H9 (cell line): ENCODE data around the gene MCRIP2. TPM values are rescaled to one million over a fixed set of nuclear protein-coding genes. Genes with fewer than 3 reads are reported as not detected.
A peak's percentile ranks its signal among the peaks of the same experiment; 100 is the strongest.

Source experiments
- DNase-seq: peaks from one replicate; pipeline ENCODE4 v3.0.0-alpha.2; 2017
- H2AFZ ChIP-seq: one replicate; pipeline ENCODE4 v1.6.1; 2013; ENCODE audit warnings: mild to moderate bottlenecking, low read length, control low read depth, moderate library complexity
- H2AK5ac ChIP-seq: 2 replicates; pipeline ENCODE4 v1.6.1; 2013; ENCODE audit warnings: low read length, control low read depth, mixed read lengths; ENCODE audit not compliant: insufficient read length
- H2BK120ac ChIP-seq: one replicate; pipeline ENCODE4 v1.6.1; 2013; ENCODE audit warnings: low read depth, mild to moderate bottlenecking, low read length, control low read depth, inconsistent platforms; ENCODE audit not compliant: poor library complexity, severe bottlenecking
- H2BK12ac ChIP-seq: 2 replicates; pipeline ENCODE4 v1.6.1; 2013; ENCODE audit warnings: low read length, control low read depth, mixed read lengths, low read depth; ENCODE audit not compliant: insufficient read length
- H2BK15ac ChIP-seq: 2 replicates; pipeline ENCODE4 v1.6.1; 2013; ENCODE audit warnings: low read depth, low read length, control low read depth
- H2BK20ac ChIP-seq: one replicate; pipeline ENCODE4 v1.6.1; 2013; ENCODE audit warnings: low read depth, mild to moderate bottlenecking, low read length, control low read depth, inconsistent platforms; ENCODE audit not compliant: poor library complexity, severe bottlenecking
- H2BK5ac ChIP-seq: 2 replicates; pipeline ENCODE4 v1.6.1; 2013; ENCODE audit warnings: low read length, control low read depth, mixed read lengths; ENCODE audit not compliant: insufficient read length
- H3K14ac ChIP-seq: 2 replicates; pipeline ENCODE4 v1.6.1; 2013; ENCODE audit warnings: low read length, control low read depth; ENCODE audit not compliant: insufficient read depth
- H3K18ac ChIP-seq: 2 replicates; pipeline ENCODE4 v1.6.1; 2013; ENCODE audit warnings: low read depth, mild to moderate bottlenecking, mixed read lengths, low read length, control low read depth; ENCODE audit not compliant: insufficient read length
- H3K23ac ChIP-seq: 2 replicates; pipeline ENCODE4 v1.6.1; 2013; ENCODE audit warnings: low read length, control low read depth, mixed read lengths, low read depth; ENCODE audit not compliant: insufficient read length
- H3K23me2 ChIP-seq: 2 replicates; pipeline ENCODE4 v1.6.1; 2013; ENCODE audit warnings: low read depth, mild to moderate bottlenecking, mixed read lengths, low read length, control low read depth; ENCODE audit not compliant: insufficient read length, poor library complexity, severe bottlenecking
- H3K27ac ChIP-seq: 2 replicates; pipeline ENCODE4 v1.5.1; 2013; ENCODE audit warnings: low read length, control low read depth, mixed read lengths, low read depth; ENCODE audit not compliant: insufficient read length
- H3K27me3 ChIP-seq: 2 replicates; pipeline ENCODE4 v1.6.1; 2013; ENCODE audit warnings: low read length, control low read depth, inconsistent platforms; ENCODE audit not compliant: insufficient read depth
- H3K4ac ChIP-seq: 2 replicates; pipeline ENCODE4 v1.6.1; 2013; ENCODE audit warnings: low read depth, mild to moderate bottlenecking, control low read depth, inconsistent platforms, low read length, moderate library complexity
- H3K4me1 ChIP-seq: 2 replicates; pipeline ENCODE4 v1.6.1; 2013; ENCODE audit warnings: low read length, control low read depth, inconsistent platforms; ENCODE audit not compliant: insufficient read depth
- H3K4me2 ChIP-seq: 2 replicates; pipeline ENCODE4 v1.6.1; 2013; ENCODE audit warnings: low read length, control low read depth, mixed read lengths; ENCODE audit not compliant: insufficient read length, insufficient read depth
- H3K56ac ChIP-seq: 2 replicates; pipeline ENCODE4 v1.6.1; 2013; ENCODE audit warnings: low read depth, mild to moderate bottlenecking, mixed read lengths, low read length, control low read depth; ENCODE audit not compliant: insufficient read length
- H3K79me1 ChIP-seq: 2 replicates; pipeline ENCODE4 v1.6.1; 2013; ENCODE audit warnings: low read depth, mild to moderate bottlenecking, moderate library complexity, low read length, control low read depth, inconsistent platforms; ENCODE audit not compliant: insufficient read depth, poor library complexity, severe bottlenecking
- H3K79me2 ChIP-seq: 2 replicates; pipeline ENCODE4 v1.6.1; 2013; ENCODE audit warnings: low read length, control low read depth, inconsistent platforms; ENCODE audit not compliant: insufficient read depth
- H3K9ac ChIP-seq: 2 replicates; pipeline ENCODE4 v1.6.1; 2013; ENCODE audit warnings: low read length, control low read depth, mixed read lengths; ENCODE audit not compliant: insufficient read length; ENCODE audit errors: extremely low read depth
- H3K9me3 ChIP-seq: one replicate; pipeline ENCODE4 v1.6.1; 2013; ENCODE audit warnings: low read depth, low read length, inconsistent platforms; ENCODE audit not compliant: control insufficient read depth
- H3T11ph ChIP-seq: one replicate; pipeline ENCODE4 v1.6.1; 2013; ENCODE audit warnings: mild to moderate bottlenecking, low read length, control low read depth, inconsistent platforms
- H4K20me1 ChIP-seq: one replicate; pipeline ENCODE4 v1.6.1; 2013; ENCODE audit not compliant: control insufficient read depth, insufficient read length, insufficient read depth
- H4K5ac ChIP-seq: 2 replicates; pipeline ENCODE4 v1.6.1; 2013; ENCODE audit warnings: low read depth, mild to moderate bottlenecking, mixed read lengths, low read length, control low read depth; ENCODE audit not compliant: insufficient read length
- H4K8ac ChIP-seq: replicated peaks from 2 replicates; pipeline ENCODE4 v1.6.1; 2013; ENCODE audit warnings: low read length, control low read depth, mixed read lengths, low read depth; ENCODE audit not compliant: insufficient read length
- H4K91ac ChIP-seq: 2 replicates; pipeline ENCODE4 v1.6.1; 2013; ENCODE audit warnings: low read depth, mild to moderate bottlenecking, moderate library complexity, mixed read lengths, low read length, control low read depth; ENCODE audit not compliant: insufficient read length
- H3K27ac Mint-ChIP-seq, 3 experiments: 2 replicates in 2 of 3; 3 replicates in 1 of 3; pipeline ENCODE4 v1.8.0; 2020 to 2021; ENCODE audit warnings: mixed read lengths in 3 of 3, mild to moderate bottlenecking in 1 of 3, moderate library complexity in 1 of 3
- H3K27me3 Mint-ChIP-seq: 2 replicates; pipeline ENCODE4 v1.8.0; 2021; ENCODE audit warnings: low read depth, mild to moderate bottlenecking, moderate library complexity, mixed read lengths
- H3K36me3 Mint-ChIP-seq, 3 experiments: 2 replicates in 2 of 3; 3 replicates in 1 of 3; pipeline ENCODE4 v1.8.0; 2020 to 2021; ENCODE audit warnings: low read depth in 3 of 3, mixed read lengths in 3 of 3; ENCODE audit not compliant: insufficient read depth in 1 of 3
- H3K4me1 Mint-ChIP-seq, 2 experiments: 2 replicates each; pipeline ENCODE4 v1.8.0; 2020; ENCODE audit warnings: mixed read lengths in 2 of 2
- H3K4me3 Mint-ChIP-seq, 2 experiments: 2 replicates in 1 of 2; 3 replicates in 1 of 2; pipeline ENCODE4 v1.8.0; 2020 to 2021; ENCODE audit warnings: mild to moderate bottlenecking in 2 of 2, mixed read lengths in 2 of 2, moderate library complexity in 1 of 2
- H3K9me3 Mint-ChIP-seq, 2 experiments: 2 replicates in 1 of 2; 3 replicates in 1 of 2; pipeline ENCODE4 v1.8.0; 2020; ENCODE audit warnings: mild to moderate bottlenecking in 2 of 2, mixed read lengths in 2 of 2, moderate library complexity in 1 of 2
- WGBS: extraction: QIAGEN DNeasy Blood & Tissue Kit; methylation state at CpG from one replicate; pipeline ENCODE4 v1.1.7; 2013; ENCODE audit warnings: missing lambda C conversion rate, low lambda C conversion rate, mixed read lengths; ENCODE audit not compliant: insufficient read length; ENCODE audit errors: extremely low coverage; 5-methylcytosine and 5-hydroxymethylcytosine counted together
- total RNA-seq: library from RNA; stranded (reverse); gene quantifications from 2 replicates; pipeline ENCODE4 v1.2.1, GENCODE V29; 2021
- TF ChIP-seq, protein P1 (sequence below): fragments of 200-600 bp; sonication (generic); conservative IDR thresholded peaks from 3 replicates; pipeline ENCODE4 v1.8.0; 2021; ENCODE audit warnings: antibody characterized with exemption, mild to moderate bottlenecking

Gene MCRIP2
- total RNA-seq, 1 experiment from 2014 or later, result 52.5 TPM

GRCh38 chr16:693364-693763, 51.7 kb downstream of the MCRIP2 start:
- no peak overlapping the region; the same call in 1 of the 2 replicates for H3K14ac ChIP-seq
- Mint-ChIP-seq H3K27me3 (peaks cover 71% of the 10 kb centered on the region), H3K4me1 (peaks cover 0 to 16% of the 10 kb centered on the region in 2 experiments; a peak in 3 of 4 replicates), H3K9me3 (no peaks in the 10 kb centered on the region; a peak in 1 of 5 replicates), H3K36me3 (no peaks in the 10 kb centered on the region), H3K4me3 (peak overlapping the region; percentile 43 to 72), H3K27ac (no peak overlapping the region; a peak in 1 of 7 replicates)
- H3K9me3 ChIP-seq, result no peaks in the 10 kb centered on the region
- WGBS, result no CpG with 5 or more reads among the region's 22 CpGs
- no peak overlapping the region for H2BK12ac ChIP-seq
- H3K4ac ChIP-seq, result no peak overlapping the region
- TF ChIP-seq, protein P1, sequence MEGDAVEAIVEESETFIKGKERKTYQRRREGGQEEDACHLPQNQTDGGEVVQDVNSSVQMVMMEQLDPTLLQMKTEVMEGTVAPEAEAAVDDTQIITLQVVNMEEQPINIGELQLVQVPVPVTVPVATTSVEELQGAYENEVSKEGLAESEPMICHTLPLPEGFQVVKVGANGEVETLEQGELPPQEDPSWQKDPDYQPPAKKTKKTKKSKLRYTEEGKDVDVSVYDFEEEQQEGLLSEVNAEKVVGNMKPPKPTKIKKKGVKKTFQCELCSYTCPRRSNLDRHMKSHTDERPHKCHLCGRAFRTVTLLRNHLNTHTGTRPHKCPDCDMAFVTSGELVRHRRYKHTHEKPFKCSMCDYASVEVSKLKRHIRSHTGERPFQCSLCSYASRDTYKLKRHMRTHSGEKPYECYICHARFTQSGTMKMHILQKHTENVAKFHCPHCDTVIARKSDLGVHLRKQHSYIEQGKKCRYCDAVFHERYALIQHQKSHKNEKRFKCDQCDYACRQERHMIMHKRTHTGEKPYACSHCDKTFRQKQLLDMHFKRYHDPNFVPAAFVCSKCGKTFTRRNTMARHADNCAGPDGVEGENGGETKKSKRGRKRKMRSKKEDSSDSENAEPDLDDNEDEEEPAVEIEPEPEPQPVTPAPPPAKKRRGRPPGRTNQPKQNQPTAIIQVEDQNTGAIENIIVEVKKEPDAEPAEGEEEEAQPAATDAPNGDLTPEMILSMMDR, result no peak
- H2BK120ac ChIP-seq, result no peak overlapping the region
- no peak overlapping the region for H4K5ac ChIP-seq
- H2BK15ac ChIP-seq, result no peak overlapping the region; the same call in 1 of the 2 replicates
- H3T11ph ChIP-seq, result no peak overlapping the region
- no peak overlapping the region for H2AK5ac ChIP-seq
- H3K23ac ChIP-seq, result no peak overlapping the region
- H3K79me2 ChIP-seq, result no peaks in the 10 kb centered on the region
- H3K79me1 ChIP-seq, result no peaks in the 10 kb centered on the region
- H3K27ac ChIP-seq, result no peak overlapping the region
- H3K56ac ChIP-seq, result no peak overlapping the region
- H4K91ac ChIP-seq, result no peak overlapping the region
- H2BK5ac ChIP-seq, result no peak overlapping the region
- H3K4me2 ChIP-seq, result peak overlapping the region; percentile 56
- peaks cover 27% of the 10 kb centered on the region for H3K23me2 ChIP-seq
- no peak overlapping the region for H3K18ac ChIP-seq
- no peak overlapping the region for H2AFZ ChIP-seq
- H3K27me3 ChIP-seq, result peaks cover 11% of the 10 kb centered on the region; the same call in 1 of the 2 replicates
- no peak overlapping the region for H4K8ac ChIP-seq
- H4K20me1 ChIP-seq, result no peaks in the 10 kb centered on the region
- H3K4me1 ChIP-seq, result no peaks in the 10 kb centered on the region
- no peak overlapping the region for H3K9ac ChIP-seq
- no peak overlapping the region for H2BK20ac ChIP-seq
- no peak for DNase-seq
